Measurements from ENCODE around the gene DLGAP4. TPM values are rescaled to one million over a fixed set of nuclear protein-coding genes. Genes with fewer than 3 reads are reported as not detected.
A peak's percentile ranks its signal among the peaks of the same experiment; 100 is the strongest.

Gene DLGAP4
- total RNA-seq, 3 donors from 2014 or later: 22.0 to 26.9 (median 24.0) TPM

DNA sequence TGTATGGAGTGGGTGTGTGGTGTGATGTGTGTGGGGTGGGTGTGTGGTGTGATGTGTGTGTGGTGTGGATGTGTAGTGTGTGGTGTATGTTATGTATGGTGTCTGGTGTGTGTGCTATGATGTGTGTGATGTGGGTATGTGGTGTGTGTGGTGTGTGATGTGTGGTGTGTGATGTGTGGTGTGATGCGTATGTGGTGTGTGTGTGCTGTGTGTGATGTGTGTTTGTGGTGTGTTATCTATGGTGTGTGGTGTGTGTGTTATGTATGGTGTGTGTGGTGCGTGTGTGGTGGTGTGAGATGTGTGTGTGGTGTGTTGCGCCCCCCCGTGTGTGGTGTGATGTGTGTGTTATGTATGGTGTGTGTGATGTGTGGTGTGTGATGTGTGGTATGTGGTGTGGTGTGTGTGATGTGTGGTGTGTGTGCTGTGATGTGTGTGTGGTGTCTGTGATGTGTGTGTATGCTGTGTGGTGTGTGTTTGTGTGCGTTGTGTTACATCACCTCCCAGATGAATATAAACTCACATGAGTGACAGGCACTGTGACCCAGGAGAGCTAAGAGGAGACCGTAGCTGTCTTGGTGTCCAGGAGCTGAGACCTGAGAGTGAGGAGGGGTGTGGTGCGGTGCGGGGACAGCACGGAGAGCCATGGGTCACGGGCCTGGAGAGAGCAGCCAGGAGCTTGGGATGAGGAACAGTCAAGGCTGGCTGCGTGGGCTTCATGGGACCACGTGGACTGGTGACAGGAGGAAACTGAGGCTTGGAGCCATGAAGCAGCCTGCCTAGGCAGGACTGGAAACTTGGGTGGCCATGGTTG lies 8.8 kb downstream of the DLGAP4 start:
- Histone ChIP-seq H3K9me3 (no peaks in the 10 kb centered on the region), H3K27ac (no peak overlapping the region), H3K27me3 (no peaks in the 10 kb centered on the region), H3K4me3 (no peak overlapping the region), H3K4me1 (no peaks in the 10 kb centered on the region), H3K36me3 (no peaks in the 10 kb centered on the region)
- TF ChIP-seq POLR2A (IDR thresholded peaks at IDR 0.05): no peak
- TF ChIP-seq POLR2AphosphoS5 (IDR thresholded peaks at IDR 0.05): no peak
- TF ChIP-seq, protein P1, sequence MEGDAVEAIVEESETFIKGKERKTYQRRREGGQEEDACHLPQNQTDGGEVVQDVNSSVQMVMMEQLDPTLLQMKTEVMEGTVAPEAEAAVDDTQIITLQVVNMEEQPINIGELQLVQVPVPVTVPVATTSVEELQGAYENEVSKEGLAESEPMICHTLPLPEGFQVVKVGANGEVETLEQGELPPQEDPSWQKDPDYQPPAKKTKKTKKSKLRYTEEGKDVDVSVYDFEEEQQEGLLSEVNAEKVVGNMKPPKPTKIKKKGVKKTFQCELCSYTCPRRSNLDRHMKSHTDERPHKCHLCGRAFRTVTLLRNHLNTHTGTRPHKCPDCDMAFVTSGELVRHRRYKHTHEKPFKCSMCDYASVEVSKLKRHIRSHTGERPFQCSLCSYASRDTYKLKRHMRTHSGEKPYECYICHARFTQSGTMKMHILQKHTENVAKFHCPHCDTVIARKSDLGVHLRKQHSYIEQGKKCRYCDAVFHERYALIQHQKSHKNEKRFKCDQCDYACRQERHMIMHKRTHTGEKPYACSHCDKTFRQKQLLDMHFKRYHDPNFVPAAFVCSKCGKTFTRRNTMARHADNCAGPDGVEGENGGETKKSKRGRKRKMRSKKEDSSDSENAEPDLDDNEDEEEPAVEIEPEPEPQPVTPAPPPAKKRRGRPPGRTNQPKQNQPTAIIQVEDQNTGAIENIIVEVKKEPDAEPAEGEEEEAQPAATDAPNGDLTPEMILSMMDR (IDR thresholded peaks at IDR 0.05): no peak
- peak in 1 of 2 donors; percentile 15 for DNase-seq (ENCODE audit: low spot score in 2 of 2)
- intact Hi-C loops (cut with DNase I; ENCODE audit: low total_unique reads): no loop called here

DNA sequence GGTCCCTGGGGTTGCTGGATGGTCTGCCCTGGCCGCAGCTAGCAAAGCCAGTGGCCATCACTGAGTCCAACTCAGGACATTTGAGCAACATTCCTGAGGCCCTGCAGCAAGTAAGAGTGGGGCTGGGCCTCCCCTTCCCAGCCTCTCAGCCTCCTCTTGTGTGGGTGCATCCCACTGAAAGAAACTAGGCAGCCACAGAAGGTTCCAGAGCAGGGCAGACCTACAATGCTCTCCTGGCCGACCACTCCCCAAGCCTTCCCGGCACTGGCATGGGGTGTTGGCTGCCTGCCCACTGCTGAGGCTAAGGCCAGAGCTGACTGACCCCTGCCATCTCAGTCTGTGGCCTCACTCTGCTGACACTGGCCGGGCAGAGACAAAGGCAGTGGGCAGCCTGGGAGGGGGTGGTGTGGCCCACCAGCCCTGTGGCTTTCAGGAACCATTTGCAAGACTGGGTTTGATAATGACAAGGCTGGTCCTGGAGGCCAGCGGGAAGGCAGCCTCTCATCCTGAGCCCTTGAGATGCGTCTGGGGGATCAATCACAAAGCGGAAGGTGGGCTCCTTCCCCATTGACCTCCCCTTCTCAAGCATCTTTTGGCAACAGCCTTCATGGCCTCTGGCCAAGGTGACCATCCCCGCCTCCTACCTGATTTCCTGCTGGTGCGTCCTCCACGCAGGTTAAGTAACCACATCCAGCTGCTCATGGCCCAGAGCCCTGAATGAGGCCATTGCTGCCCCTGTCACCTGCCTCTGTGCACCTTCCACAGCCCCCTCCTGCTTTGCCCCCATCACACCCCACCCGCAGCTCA lies 9.6 kb downstream of the DLGAP4 start:
- intact Hi-C loops (cut with DNase I; ENCODE audit: low total_unique reads): no loop called here
- Histone ChIP-seq H3K4me1 (no peaks in the 10 kb centered on the region), H3K4me3 (no peak overlapping the region), H3K27ac (no peak overlapping the region), H3K27me3 (no peaks in the 10 kb centered on the region), H3K9me3 (no peaks in the 10 kb centered on the region), H3K36me3 (no peaks in the 10 kb centered on the region)
- DNase-seq (ENCODE audit: low spot score in 2 of 2): peak in 1 of 2 donors; percentile 48
- TF ChIP-seq, protein P1 (IDR thresholded peaks at IDR 0.05): no peak
- TF ChIP-seq POLR2A (IDR thresholded peaks at IDR 0.05) (no peak), POLR2AphosphoS5 (IDR thresholded peaks at IDR 0.05) (no peak)

DNA sequence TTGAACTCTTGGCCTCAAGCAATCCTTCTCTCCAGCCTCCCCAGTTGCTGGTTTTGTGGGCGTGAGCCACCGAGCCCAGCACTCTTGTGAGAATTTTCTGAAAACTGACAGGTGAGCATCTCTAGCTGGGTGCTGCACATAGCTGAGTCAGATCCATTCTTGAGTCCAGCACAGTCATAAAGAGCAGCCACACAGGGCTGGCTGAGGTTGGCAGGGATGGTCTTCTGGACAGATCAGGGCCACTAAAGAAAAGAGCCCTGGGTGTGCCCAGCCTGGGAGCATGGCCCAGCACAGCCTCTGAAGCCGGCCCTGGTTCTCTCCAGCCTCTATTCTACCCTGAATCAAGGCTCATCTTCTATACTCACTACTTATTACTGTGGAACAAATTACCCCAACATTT lies 11.5 kb downstream of the DLGAP4 start:
- no peaks in the 10 kb centered on the region for H3K4me1 ChIP-seq
- no peaks in the 10 kb centered on the region for H3K9me3 ChIP-seq
- H3K27me3 ChIP-seq: no peaks in the 10 kb centered on the region
- intact Hi-C loops (cut with DNase I; ENCODE audit: low total_unique reads): no loop called here
- H3K27ac ChIP-seq: no peak overlapping the region
- no peak overlapping the region for H3K4me3 ChIP-seq
- DNase-seq (ENCODE audit: low spot score in 2 of 2): no peak
- H3K36me3 ChIP-seq: no peaks in the 10 kb centered on the region
- TF ChIP-seq POLR2AphosphoS5 (IDR thresholded peaks at IDR 0.05): no peak
- TF ChIP-seq POLR2A (IDR thresholded peaks at IDR 0.05): no peak
- TF ChIP-seq, protein P1 (IDR thresholded peaks at IDR 0.05): no peak

DNA sequence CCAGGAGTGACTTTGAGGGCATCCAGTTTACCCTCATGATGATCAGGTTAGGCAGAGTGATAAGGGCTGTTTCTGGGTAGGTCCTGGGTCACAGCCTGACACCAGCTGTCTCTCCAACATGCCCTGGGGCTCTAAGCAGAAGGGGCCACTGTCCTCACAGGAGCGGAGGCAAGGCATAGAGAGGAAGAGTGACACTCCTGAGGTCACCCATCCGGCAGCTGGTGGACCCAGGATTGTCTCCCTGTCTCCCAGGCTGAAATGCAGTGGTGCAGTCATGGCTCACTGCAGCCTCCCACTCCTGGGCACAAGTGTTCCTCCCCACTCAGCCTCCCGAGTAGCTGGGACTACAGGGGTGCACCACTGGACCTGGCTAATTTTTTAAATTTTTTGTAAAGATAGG lies 12.0 kb downstream of the DLGAP4 start:
- no peak overlapping the region for H3K4me3 ChIP-seq
- no peaks in the 10 kb centered on the region for H3K36me3 ChIP-seq
- no peaks in the 10 kb centered on the region for H3K4me1 ChIP-seq
- intact Hi-C loops (cut with DNase I; ENCODE audit: low total_unique reads): no loop called here
- no peak for DNase-seq (ENCODE audit: low spot score in 2 of 2)
- TF ChIP-seq, protein P1 (IDR thresholded peaks at IDR 0.05): no peak
- TF ChIP-seq POLR2A (IDR thresholded peaks at IDR 0.05) (no peak), POLR2AphosphoS5 (IDR thresholded peaks at IDR 0.05) (no peak)
- no peak overlapping the region for H3K27ac ChIP-seq
- no peaks in the 10 kb centered on the region for H3K27me3 ChIP-seq
- no peaks in the 10 kb centered on the region for H3K9me3 ChIP-seq

Data from breast epithelium (tissue), 4 donors.